K562 (cell line): ENCODE measurements around the gene ERMP1. TPM values are rescaled to one million over a fixed set of nuclear protein-coding genes. Genes with fewer than 3 reads are reported as not detected.
A peak's percentile ranks its signal among the peaks of the same experiment; 100 is the strongest.

Experiments
- BMI1 ChIP-seq: fragments of 150-350 bp; IDR thresholded peaks from 2 replicates; pipeline ENCODE4 v1.6.1; 2014; ENCODE audit warnings: low read length
- CCNT2 ChIP-seq: IDR thresholded peaks from 2 replicates; pipeline ENCODE4 v1.6.1; 2011; ENCODE audit warnings: borderline replicate concordance, low read depth, mild to moderate bottlenecking, moderate library complexity, mixed read lengths, low read length; ENCODE audit not compliant: insufficient read length; ENCODE audit errors: extremely low read depth
- COPS2 ChIP-seq: fragments of 450-650 bp; conservative IDR thresholded peaks from 2 replicates; pipeline ENCODE4 v1.6.1; 2016; ENCODE audit warnings: mild to moderate bottlenecking, moderate library complexity
- DPF2 ChIP-seq: fragments of 450-650 bp; IDR thresholded peaks from 2 replicates; pipeline ENCODE4 v1.6.1; 2016
- GATAD2B ChIP-seq: fragments of 450-650 bp; IDR thresholded peaks from 2 replicates; pipeline ENCODE4 v1.6.1; 2017; ENCODE audit warnings: mild to moderate bottlenecking, borderline replicate concordance
- HDAC6 ChIP-seq: IDR thresholded peaks from 2 replicates; pipeline ENCODE4 v1.6.1; 2012; ENCODE audit warnings: low read depth, mild to moderate bottlenecking, control low read depth, inconsistent platforms, low read length, moderate library complexity
- HSF4 ChIP-seq: fragments of 250-450 bp; sonication (Bioruptor Pico); IDR thresholded peaks from 2 replicates; pipeline ENCODE4 v2.1.2; 2022; ENCODE audit warnings: mild to moderate bottlenecking, moderate library complexity, borderline replicate concordance
- KAT8 ChIP-seq: fragments of 450-650 bp; IDR thresholded peaks from 2 replicates; pipeline ENCODE4 v1.6.1; 2016; ENCODE audit warnings: low read depth, mild to moderate bottlenecking
- KLF16 ChIP-seq: IDR thresholded peaks from 2 replicates; pipeline ENCODE4 v1.6.1; 2016; ENCODE audit warnings: antibody characterized with exemption
- PATZ1 ChIP-seq: fragments of 250-450 bp; sonication (Bioruptor Pico); IDR thresholded peaks from 2 replicates; pipeline ENCODE4 v1.5.0; 2020; ENCODE audit warnings: mild to moderate bottlenecking, borderline replicate concordance
- PHF8 ChIP-seq: fragments of 200-600 bp; sonication (generic); IDR thresholded peaks from 2 replicates; pipeline ENCODE4 v1.6.1; 2012; ENCODE audit warnings: mixed run types, mild to moderate bottlenecking, inconsistent platforms, low read length, moderate library complexity, borderline replicate concordance
- RFX5 ChIP-seq: IDR thresholded peaks from 2 replicates; pipeline ENCODE4 v1.6.1; 2011; ENCODE audit warnings: low read depth, mild to moderate bottlenecking, improper control_type of control experiment, low read length
- SIN3B ChIP-seq: fragments of 450-650 bp; IDR thresholded peaks from 2 replicates; pipeline ENCODE4 v1.6.1; 2017; ENCODE audit warnings: low read depth, mild to moderate bottlenecking, moderate library complexity
- SMAD2 ChIP-seq: fragments of 150-350 bp; IDR thresholded peaks from 2 replicates; pipeline ENCODE4 v1.6.1; 2014; ENCODE audit warnings: low read depth, mild to moderate bottlenecking, low read length
- SMARCB1 ChIP-seq: IDR thresholded peaks from 2 replicates; pipeline ENCODE4 v1.6.1; 2011; ENCODE audit warnings: improper control_type of control experiment, low read depth; ENCODE audit not compliant: insufficient read length
- TAF9B ChIP-seq: fragments of 450-650 bp; IDR thresholded peaks from 2 replicates; pipeline ENCODE4 v1.6.1; 2018; ENCODE audit warnings: mild to moderate bottlenecking; ENCODE audit not compliant: partially characterized antibody
- TAL1 ChIP-seq: fragments of 450-650 bp; IDR thresholded peaks from 2 replicates; pipeline ENCODE4 v1.6.1; 2016; ENCODE audit warnings: mild to moderate bottlenecking
- TSC22D4 ChIP-seq: fragments of 450-650 bp; IDR thresholded peaks from 2 replicates; pipeline ENCODE4 v1.6.1; 2016; ENCODE audit warnings: missing genetic modification characterization, missing biosample characterization, control low read depth
- ZFP91 ChIP-seq: sonication (generic); formaldehyde crosslinking; IDR thresholded peaks from 2 replicates; pipeline ENCODE4 v1.8.0; 2022; ENCODE audit warnings: mild to moderate bottlenecking, missing genetic modification reagents
- ZNF398 ChIP-seq: fragments of 250-450 bp; sonication (Bioruptor Pico); IDR thresholded peaks from 2 replicates; pipeline ENCODE4 v1.8.0; 2021; ENCODE audit warnings: moderate library complexity, mild to moderate bottlenecking, inconsistent platforms
- ZNF740 ChIP-seq, 3 experiments: fragments of 200-800 bp in 1 of 3; sonication (Bioruptor generic) in 1 of 3; sonication (generic) in 1 of 3; formaldehyde crosslinking in 1 of 3; IDR thresholded peaks; 2 replicates each; pipeline versions ENCODE4 v1.6.1 to v1.8.0; 2016 to 2022; ENCODE audit warnings: mild to moderate bottlenecking in 2 of 3, missing compliant biosample characterization in 2 of 3, missing genetic modification characterization in 2 of 3, missing genetic modification reagents in 1 of 3
- polyA plus RNA-seq, 8 experiments: library from polyadenylated mRNA; depleted of rRNA in 4 of 8; stranded (reverse) in 5 of 8; unstranded in 3 of 8; fragments of >200 nt; fragmentation: Nextera tagmentation in 2 of 8; fragmentation: Illumina TruSeq in 1 of 8; extraction: Ambion mirVana in 2 of 8; extraction: Trizol in 1 of 8; gene quantifications; 2 replicates each; pipeline versions ENCODE4 v1.2.1 to v1.2.3, GENCODE V29; 2011 to 2014; ENCODE audit warnings: inconsistent platforms in 1 of 8, missing spikeins in 1 of 8
- total RNA-seq, 7 experiments: library from RNA; depleted of rRNA in 6 of 7; stranded (reverse); fragments of >200 nt in 6 of 7; fragmentation: Illumina TruSeq in 2 of 7; extraction: Trizol in 2 of 7; gene quantifications; 2 replicates each; pipeline versions ENCODE4 v1.2.1 to v1.2.3, GENCODE V29; 2011 to 2021; ENCODE audit warnings: low replicate concordance in 1 of 7

ERMP1 gene
- total and polyA plus RNA-seq, 9 of the 15 experiments (the other 6 are each of a cell fraction or from before 2014, with no cell fraction given) = 2.5 to 26.3 (median 12.6) TPM

- no peak for TF ChIP-seq ZNF398
- TF ChIP-seq SIN3B = no peak
- no peak for TF ChIP-seq BMI1
- peak; percentile 18; the same call in 1 of the 2 replicates for TF ChIP-seq PHF8
- TF ChIP-seq ZFP91 (CRISPR knock-in tag) = peak; percentile 88
- peak; percentile 79 for TF ChIP-seq TAL1
- no peak for TF ChIP-seq KAT8
- no peak for TF ChIP-seq TSC22D4 (tag)
- peak; percentile 59; the same call in 1 of the 2 replicates for TF ChIP-seq KLF16
- TF ChIP-seq CCNT2 = no peak
- no peak for TF ChIP-seq ZNF740 (CRISPR knock-in tag; IDR thresholded peaks at IDR 0.05)
- TF ChIP-seq ZNF740 (tag; IDR thresholded peaks at IDR 0.05) = no peak
- no peak for TF ChIP-seq TAF9B
- no peak for TF ChIP-seq HSF4 (CRISPR knock-in tag)
- TF ChIP-seq HDAC6 = no peak
- TF ChIP-seq SMAD2 = no peak
- no peak for TF ChIP-seq PATZ1
- TF ChIP-seq RFX5 = no peak
- peak; percentile 98 for TF ChIP-seq DPF2
- TF ChIP-seq SMARCB1 = no peak
- TF ChIP-seq GATAD2B = peak; percentile 64; the same call in 1 of the 2 replicates
- no peak for TF ChIP-seq COPS2
Measured at GRCh38 chr9:5879419-5880181, 46.7 kb upstream of the ERMP1 start (continued).
